Common myeloid progenitor, CD34-positive (primary cell): ENCODE data around the gene CDH4.

Experiments
- CTCF ChIA-PET: fragments of 350-600 bp; sonication (Branson Sonifier 250); formaldehyde crosslinking; loops from one replicate; lab custom pipeline; 2021; ENCODE audit warnings: antibody characterized with exemption; lab: Charles Lee
- POLR2A ChIA-PET: fragments of 350-600 bp; sonication (Branson Sonifier 250); formaldehyde crosslinking; loops from one replicate; lab custom pipeline; 2021; ENCODE audit warnings: antibody characterized with exemption; lab: Charles Lee
- DNase-seq, 3 donors: peaks; one replicate each; pipeline versions ENCODE4 v3.0.0 to v3.0.0-alpha.2; 2013
- H3K27ac ChIP-seq, 2 experiments: 1 replicate in 1 of 2; 2 replicates in 1 of 2; pipeline ENCODE4 v1.7.0; 2013; ENCODE audit warnings: inconsistent platforms in 2 of 2, low read length in 2 of 2, mild to moderate bottlenecking in 2 of 2, low read depth in 1 of 2, moderate library complexity in 1 of 2; ENCODE audit not compliant: severe bottlenecking in 2 of 2, insufficient read depth in 1 of 2, poor library complexity in 1 of 2
- H3K27me3 ChIP-seq, 5 experiments: replicated peaks in 2 of 5; 1 replicate in 3 of 5; 2 replicates in 2 of 5; pipeline versions ENCODE4 v1.6.1 to v1.7.0; 2013; ENCODE audit warnings: low read length in 4 of 5, mild to moderate bottlenecking in 2 of 5, moderate library complexity in 2 of 5, inconsistent platforms in 1 of 5; ENCODE audit not compliant: insufficient read depth in 5 of 5, control insufficient read depth in 4 of 5
- H3K36me3 ChIP-seq, 4 experiments: 1 replicate in 2 of 4; 2 replicates in 2 of 4; pipeline versions ENCODE4 v1.6.1 to v1.7.0; 2013; ENCODE audit warnings: low read length in 3 of 4, control low read depth in 1 of 4, mild to moderate bottlenecking in 1 of 4; ENCODE audit not compliant: control insufficient read depth in 4 of 4, insufficient read depth in 4 of 4
- H3K4me1 ChIP-seq, 4 experiments: 1 replicate in 3 of 4; 2 replicates in 1 of 4; pipeline versions ENCODE4 v1.6.1 to v1.7.1; 2013; ENCODE audit warnings: low read length in 3 of 4, mild to moderate bottlenecking in 3 of 4, control low read depth in 1 of 4, inconsistent platforms in 1 of 4, moderate library complexity in 1 of 4; ENCODE audit not compliant: control insufficient read depth in 4 of 4, insufficient read depth in 4 of 4; ENCODE audit errors: control extremely low read depth in 1 of 4
- H3K4me3 ChIP-seq, 7 experiments: 1 replicate in 4 of 7; 2 replicates in 3 of 7; pipeline versions ENCODE4 v1.5.1 to v1.7.0; 2013; ENCODE audit warnings: mild to moderate bottlenecking in 7 of 7, low read length in 6 of 7, moderate library complexity in 6 of 7, inconsistent platforms in 2 of 7, low read depth in 2 of 7, control low read depth in 1 of 7; ENCODE audit not compliant: insufficient read depth in 4 of 7, control insufficient read depth in 1 of 7; ENCODE audit errors: extremely low read depth in 1 of 7
- H3K9me3 ChIP-seq, 5 experiments: 1 replicate in 4 of 5; 2 replicates in 1 of 5; pipeline versions ENCODE4 v1.6.1 to v1.7.1; 2013; ENCODE audit warnings: low read length in 4 of 5, mild to moderate bottlenecking in 2 of 5, inconsistent platforms in 1 of 5, low read depth in 1 of 5, moderate library complexity in 1 of 5; ENCODE audit not compliant: control insufficient read depth in 4 of 5, insufficient read depth in 2 of 5; ENCODE audit errors: control extremely low read depth in 1 of 5
- WGBS: methylation state at CpG from one replicate; pipeline ENCODE4 v1.1.5; 2013; ENCODE audit not compliant: insufficient coverage; 5-methylcytosine and 5-hydroxymethylcytosine counted together

The CDH4 gene

DNA sequence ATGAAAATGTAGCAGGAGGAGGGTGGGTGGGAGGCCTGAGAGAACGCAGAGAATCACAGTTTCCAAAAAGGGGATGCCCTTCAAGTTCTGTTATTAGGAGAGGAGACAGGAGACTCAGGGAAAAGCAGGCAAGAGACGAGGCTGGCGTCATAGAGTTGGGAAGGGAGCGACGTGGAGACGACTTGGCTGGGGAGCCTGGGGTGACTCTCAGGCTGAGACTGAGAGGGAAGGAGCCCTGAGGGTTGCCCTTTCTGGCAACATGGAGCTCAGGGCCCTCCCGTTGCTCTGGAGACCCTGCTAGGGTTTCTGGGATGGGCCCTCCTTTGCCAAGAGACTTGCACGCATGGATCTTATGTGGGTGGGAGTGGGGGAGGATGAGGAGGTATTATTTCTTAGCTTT is 108.9 kb downstream of the CDH4 start:
- Histone ChIP-seq H3K4me3 (no peak overlapping the region), H3K27me3 (no peaks in the 10 kb centered on the region), H3K36me3 (peaks cover 0 to 3% (median 0%) of the 10 kb centered on the region in 4 experiments), H3K4me1 (no peaks in the 10 kb centered on the region), H3K9me3 (peaks cover 0 to 15% (median 0%) of the 10 kb centered on the region in 5 experiments), H3K27ac (no peak overlapping the region)
- ChIA-PET POLR2A (no interaction called here), CTCF (no interaction called here)
- no peak for DNase-seq
- WGBS = 94% methylated on average over 7 of the region's 8 CpGs

DNA sequence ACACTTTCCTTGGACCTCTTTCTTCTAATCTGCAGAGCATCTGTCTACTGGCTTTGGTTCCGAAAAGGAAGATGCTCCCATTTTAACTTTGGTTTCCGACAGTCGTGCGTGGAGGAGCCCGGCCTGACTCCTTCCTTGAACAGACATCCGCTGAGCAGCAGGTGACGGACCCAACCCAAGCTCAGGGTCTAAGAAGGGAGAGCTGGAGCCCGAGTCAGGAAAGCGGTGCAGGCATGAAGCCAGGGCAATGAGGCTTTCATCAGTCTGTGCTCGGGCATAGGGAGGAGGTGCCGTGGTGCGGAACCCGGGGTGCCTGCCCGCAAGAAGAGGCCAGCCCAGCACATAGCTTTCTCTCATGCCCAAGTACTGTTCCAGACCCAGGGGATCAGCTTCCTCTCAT is 109.4 kb downstream of the CDH4 start:
- no peak for DNase-seq
- CTCF ChIA-PET = no interaction called here
- 95% methylated on average over 14 of the region's 14 CpGs for WGBS
- no peak overlapping the region for H3K4me3 ChIP-seq
- no peaks in the 10 kb centered on the region for H3K27me3 ChIP-seq
- no peaks in the 10 kb centered on the region for H3K4me1 ChIP-seq
- H3K36me3 ChIP-seq = peaks cover 0 to 3% (median 0%) of the 10 kb centered on the region in 4 experiments
- no peak overlapping the region for H3K27ac ChIP-seq
- POLR2A ChIA-PET = no interaction called here
- H3K9me3 ChIP-seq = peaks cover 0 to 18% (median 0%) of the 10 kb centered on the region in 5 experiments

DNA sequence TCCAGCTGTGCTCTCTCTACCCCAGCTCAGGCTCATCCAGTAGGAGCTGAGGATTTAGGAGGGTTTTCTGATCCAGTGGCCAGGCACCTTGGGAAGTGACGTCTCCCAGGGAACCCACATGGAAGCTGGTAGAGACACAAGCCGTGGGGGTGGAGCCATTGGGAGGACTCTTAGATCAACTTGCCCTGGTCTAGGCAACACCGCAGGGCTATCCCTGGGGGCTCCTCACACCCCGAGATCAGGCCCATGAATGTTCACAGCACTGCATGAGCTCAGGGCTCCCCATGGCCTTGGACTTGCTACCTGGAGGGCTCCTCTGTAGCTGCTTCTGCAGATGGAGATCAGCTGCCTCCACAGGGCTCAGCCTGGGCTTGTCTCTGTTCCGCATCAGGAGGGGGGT is 112.1 kb downstream of the CDH4 start:
- peaks cover 0 to 3% (median 0%) of the 10 kb centered on the region in 4 experiments for H3K36me3 ChIP-seq
- 96% methylated on average over 5 of the region's 5 CpGs for WGBS
- ChIA-PET CTCF (no interaction called here), POLR2A (no interaction called here)
- H3K27ac ChIP-seq = no peak overlapping the region
- DNase-seq = no peak
- no peaks in the 10 kb centered on the region for H3K4me1 ChIP-seq
- H3K4me3 ChIP-seq = no peak overlapping the region
- H3K27me3 ChIP-seq = no peaks in the 10 kb centered on the region
- H3K9me3 ChIP-seq = peaks cover 0 to 17% (median 0%) of the 10 kb centered on the region in 5 experiments

DNA sequence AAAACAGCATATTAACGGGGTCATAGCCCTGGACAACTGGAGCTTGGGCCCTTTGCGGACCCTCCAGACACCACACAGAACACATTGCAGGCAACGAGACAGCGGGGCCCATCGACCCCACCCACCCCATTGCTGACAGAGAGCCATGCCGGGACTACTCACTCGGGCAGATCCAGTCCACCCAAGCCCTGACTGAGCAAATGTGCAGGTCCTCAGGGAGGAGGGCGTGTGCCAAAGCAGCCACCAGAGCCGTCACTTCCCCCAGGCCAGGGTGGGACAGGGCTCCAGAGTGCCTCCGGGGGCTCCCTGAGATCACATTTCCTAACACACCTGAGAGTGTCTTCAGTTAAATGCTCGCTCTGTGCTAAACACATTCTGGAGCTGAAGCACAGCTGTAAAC is 114.9 kb downstream of the CDH4 start:
- DNase-seq = no peak
- Histone ChIP-seq H3K4me3 (no peak overlapping the region), H3K4me1 (no peaks in the 10 kb centered on the region), H3K27me3 (no peaks in the 10 kb centered on the region), H3K9me3 (peaks cover 0 to 17% (median 0%) of the 10 kb centered on the region in 5 experiments), H3K36me3 (no peaks in the 10 kb centered on the region), H3K27ac (no peak overlapping the region)
- CTCF ChIA-PET = no interaction called here
- 86% methylated on average over 9 of the region's 11 CpGs for WGBS
- POLR2A ChIA-PET = no interaction called here

DNA sequence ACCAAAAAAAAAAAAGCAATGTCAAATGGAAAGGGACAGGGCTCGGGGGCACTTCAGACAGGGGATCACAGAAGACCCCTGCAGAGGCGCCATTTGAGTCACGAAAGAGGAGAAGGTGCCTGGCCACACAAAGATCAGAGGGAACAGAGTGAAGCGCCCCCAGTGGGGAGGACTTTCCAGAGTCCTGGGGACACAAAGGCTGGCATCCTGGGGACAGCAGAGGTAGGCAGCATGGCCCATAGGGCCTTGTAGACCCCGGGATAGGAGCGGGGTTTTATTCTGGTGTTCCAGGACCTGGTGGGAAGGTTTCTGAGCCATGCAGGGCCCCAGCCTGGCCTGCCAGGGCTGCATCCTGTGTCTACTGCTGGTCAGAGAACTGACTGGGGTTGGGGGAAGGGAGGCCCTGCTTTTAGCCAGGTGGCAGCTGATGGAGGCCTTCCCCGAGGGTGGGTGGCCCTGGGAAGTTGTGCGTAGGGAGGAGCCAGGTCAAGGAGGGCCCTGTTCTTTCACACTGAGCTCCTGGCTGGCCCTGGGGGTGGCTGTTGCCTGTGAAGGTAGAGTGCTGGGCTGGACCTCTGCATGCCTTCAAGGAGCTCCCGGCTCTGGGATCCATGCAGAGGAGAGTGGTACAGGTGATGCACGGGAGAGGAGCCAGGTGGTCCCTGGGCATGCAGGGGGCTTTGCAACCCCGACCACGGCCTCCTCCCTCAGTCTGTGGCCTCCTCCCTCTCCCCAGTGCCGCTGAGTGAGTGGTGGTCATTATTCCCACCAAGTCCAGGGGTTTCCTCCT is 117.9 kb downstream of the CDH4 start:
- no peaks in the 10 kb centered on the region for H3K27me3 ChIP-seq
- H3K9me3 ChIP-seq = peaks cover 0 to 17% (median 0%) of the 10 kb centered on the region in 5 experiments
- ChIA-PET CTCF (no interaction called here), POLR2A (no interaction called here)
- no peak overlapping the region for H3K27ac ChIP-seq
- H3K4me1 ChIP-seq = no peaks in the 10 kb centered on the region
- H3K36me3 ChIP-seq = no peaks in the 10 kb centered on the region
- no peak for DNase-seq
- H3K4me3 ChIP-seq = no peak overlapping the region
- 74% methylated on average over 11 of the region's 13 CpGs for WGBS

DNA sequence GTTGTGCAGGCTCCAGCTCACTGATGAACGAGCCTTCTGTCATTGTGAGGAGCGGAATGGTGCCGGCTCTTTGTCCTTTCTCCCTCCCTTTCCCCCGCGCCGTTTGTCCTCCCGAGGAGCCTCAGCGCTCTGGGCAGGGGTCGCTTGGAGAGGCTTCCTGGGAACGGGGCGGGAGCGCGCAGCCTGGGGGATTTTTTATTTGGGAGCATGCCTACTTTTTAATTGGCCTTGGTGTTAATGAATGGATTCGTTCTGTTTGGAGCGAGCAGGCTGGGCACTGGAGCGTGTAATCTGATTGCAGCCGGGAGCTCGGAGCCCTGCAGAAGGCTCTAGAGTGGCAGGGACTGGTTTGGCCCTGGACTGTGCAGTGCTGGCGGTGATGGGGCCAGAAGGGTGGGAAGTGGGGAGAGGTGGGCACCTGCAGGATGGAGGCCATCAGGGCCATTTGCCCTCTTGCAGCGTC is 118.8 kb downstream of the CDH4 start:
- ChIA-PET CTCF (no interaction called here), POLR2A (no interaction called here)
- DNase-seq = no peak
- Histone ChIP-seq H3K27ac (no peak overlapping the region), H3K4me1 (no peaks in the 10 kb centered on the region), H3K4me3 (no peak overlapping the region), H3K36me3 (no peaks in the 10 kb centered on the region), H3K27me3 (no peaks in the 10 kb centered on the region), H3K9me3 (peaks cover 0 to 20% (median 7%) of the 10 kb centered on the region in 5 experiments)
- 61% methylated on average over 14 of the region's 20 CpGs for WGBS

DNA sequence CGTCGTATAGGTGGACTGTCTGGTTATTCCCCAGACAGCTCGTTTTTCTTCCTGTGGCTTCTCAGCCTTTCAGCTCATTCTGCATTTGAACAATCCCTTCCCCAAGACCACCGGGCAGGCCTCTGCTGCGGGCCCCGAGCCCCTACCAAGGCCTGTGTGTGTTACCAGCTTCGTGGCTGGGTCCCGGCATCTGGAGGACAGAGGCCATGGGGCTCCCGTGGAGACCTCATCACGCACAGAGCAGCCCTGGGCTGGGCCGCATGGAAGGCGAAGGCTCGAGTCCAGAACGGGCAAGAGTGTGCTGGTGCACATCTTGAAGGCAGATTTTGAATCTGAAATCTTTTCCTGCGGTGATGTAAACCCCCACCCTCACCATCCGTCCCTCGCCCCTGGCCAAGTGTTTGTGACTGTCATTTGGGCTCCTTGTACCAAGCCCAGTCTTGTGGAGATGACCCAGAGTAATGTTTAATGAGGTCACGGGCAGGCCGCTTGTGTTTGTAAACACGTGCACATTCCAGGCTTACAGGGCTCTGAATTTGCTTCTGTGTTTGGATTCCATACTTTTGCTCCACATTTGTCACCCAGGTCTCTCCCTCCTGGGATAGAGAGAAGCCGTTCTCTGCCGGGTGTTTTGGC is 119.6 kb downstream of the CDH4 start:
- ChIA-PET CTCF (no interaction called here), POLR2A (no interaction called here)
- WGBS = 86% methylated on average over 22 of the region's 22 CpGs
- no peaks in the 10 kb centered on the region for H3K36me3 ChIP-seq
- no peaks in the 10 kb centered on the region for H3K4me1 ChIP-seq
- DNase-seq = no peak
- peaks cover 0 to 26% (median 7%) of the 10 kb centered on the region in 5 experiments for H3K9me3 ChIP-seq
- H3K27ac ChIP-seq = no peak overlapping the region
- H3K4me3 ChIP-seq = no peak overlapping the region
- no peaks in the 10 kb centered on the region for H3K27me3 ChIP-seq
